ENCODE data around the gene GRIA4.

The GRIA4 gene

DNA sequence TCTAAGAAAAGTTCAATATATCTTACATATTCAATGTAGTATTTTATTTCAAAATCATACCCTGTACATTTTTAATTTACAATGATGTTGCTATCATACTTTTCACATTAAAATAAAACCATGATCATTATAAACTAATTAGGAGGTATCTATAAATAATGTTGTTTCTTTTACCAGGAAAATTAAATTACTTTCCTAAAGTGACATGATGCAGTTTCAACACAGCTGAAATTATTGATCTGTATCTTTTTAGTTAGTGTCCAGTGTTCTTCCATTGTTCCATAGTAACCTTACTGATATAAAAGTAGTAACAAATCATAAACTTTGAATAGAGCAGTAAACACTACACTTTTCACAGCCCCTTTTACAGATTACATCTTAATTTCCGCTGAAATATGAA is 29.7 kb downstream of the GRIA4 start:
- TF ChIP-seq, protein P1, sequence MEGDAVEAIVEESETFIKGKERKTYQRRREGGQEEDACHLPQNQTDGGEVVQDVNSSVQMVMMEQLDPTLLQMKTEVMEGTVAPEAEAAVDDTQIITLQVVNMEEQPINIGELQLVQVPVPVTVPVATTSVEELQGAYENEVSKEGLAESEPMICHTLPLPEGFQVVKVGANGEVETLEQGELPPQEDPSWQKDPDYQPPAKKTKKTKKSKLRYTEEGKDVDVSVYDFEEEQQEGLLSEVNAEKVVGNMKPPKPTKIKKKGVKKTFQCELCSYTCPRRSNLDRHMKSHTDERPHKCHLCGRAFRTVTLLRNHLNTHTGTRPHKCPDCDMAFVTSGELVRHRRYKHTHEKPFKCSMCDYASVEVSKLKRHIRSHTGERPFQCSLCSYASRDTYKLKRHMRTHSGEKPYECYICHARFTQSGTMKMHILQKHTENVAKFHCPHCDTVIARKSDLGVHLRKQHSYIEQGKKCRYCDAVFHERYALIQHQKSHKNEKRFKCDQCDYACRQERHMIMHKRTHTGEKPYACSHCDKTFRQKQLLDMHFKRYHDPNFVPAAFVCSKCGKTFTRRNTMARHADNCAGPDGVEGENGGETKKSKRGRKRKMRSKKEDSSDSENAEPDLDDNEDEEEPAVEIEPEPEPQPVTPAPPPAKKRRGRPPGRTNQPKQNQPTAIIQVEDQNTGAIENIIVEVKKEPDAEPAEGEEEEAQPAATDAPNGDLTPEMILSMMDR (IDR thresholded peaks at IDR 0.05; ENCODE audit: low read depth, low read length, missing control alignments), result no peak
- no peak overlapping the region for H3K27ac ChIP-seq
- in situ Hi-C loops (cut with HindIII; ENCODE audit: low pct_ligation_motif_present, low sequenced_read_pairs), result no loop called here
- no peaks in the 10 kb centered on the region for H3K36me3 ChIP-seq (replicated peaks)
- no peaks in the 10 kb centered on the region for H3K27me3 ChIP-seq (replicated peaks)
- no peak for DNase-seq
- no peak overlapping the region for H3K4me3 ChIP-seq (ENCODE audit: low read depth, low read length)

DNA sequence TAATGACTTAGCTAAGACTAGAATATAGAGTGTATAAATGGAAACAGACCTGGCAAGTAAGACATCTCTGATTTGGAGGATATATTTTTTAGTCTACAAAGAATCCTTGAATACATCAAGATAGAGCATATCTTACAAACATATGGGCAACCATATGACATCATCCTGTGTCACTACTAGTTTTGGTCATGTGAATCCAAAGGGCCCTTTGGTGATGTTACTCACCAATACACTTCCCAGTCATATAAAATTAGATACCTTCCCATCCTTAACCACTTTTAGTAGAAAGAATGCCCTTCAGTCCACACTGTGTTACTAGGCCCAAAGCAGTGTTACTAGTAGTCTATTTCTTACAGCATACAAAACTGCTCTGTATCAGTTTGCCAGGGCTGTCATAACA is 31.6 kb downstream of the GRIA4 start:
- in situ Hi-C loops (cut with HindIII; ENCODE audit: low pct_ligation_motif_present, low sequenced_read_pairs), result no loop called here
- no peak for DNase-seq
- no peak overlapping the region for H3K4me3 ChIP-seq (ENCODE audit: low read depth, low read length)
- TF ChIP-seq, protein P1 (IDR thresholded peaks at IDR 0.05; ENCODE audit: low read depth, low read length, missing control alignments), result no peak
- no peaks in the 10 kb centered on the region for H3K36me3 ChIP-seq (replicated peaks)
- H3K27me3 ChIP-seq (replicated peaks), result no peaks in the 10 kb centered on the region
- H3K27ac ChIP-seq, result no peak overlapping the region

DNA sequence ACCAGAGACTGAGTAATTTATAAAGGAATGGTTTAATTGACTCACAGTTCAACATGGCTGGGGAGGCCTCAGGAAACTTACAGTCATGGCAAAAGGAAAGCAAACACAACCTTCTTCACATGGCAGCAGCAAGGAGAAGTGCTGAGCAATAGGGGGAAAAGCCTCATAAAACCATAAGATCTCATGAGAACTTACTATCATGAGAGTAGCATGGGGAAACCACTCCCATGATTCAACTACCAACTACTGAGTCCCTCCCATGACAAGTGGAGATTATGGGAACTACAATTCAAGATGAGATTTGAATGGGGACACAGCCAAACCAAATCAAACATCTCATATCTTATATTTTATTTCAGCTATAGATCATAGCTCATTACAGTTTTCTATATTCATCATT is 33.0 kb downstream of the GRIA4 start:
- no peak overlapping the region for H3K27ac ChIP-seq
- no peak overlapping the region for H3K4me3 ChIP-seq (ENCODE audit: low read depth, low read length)
- in situ Hi-C loops (cut with HindIII; ENCODE audit: low pct_ligation_motif_present, low sequenced_read_pairs), result no loop called here
- DNase-seq, result no peak
- no peaks in the 10 kb centered on the region for H3K36me3 ChIP-seq (replicated peaks)
- no peaks in the 10 kb centered on the region for H3K27me3 ChIP-seq (replicated peaks)
- TF ChIP-seq, protein P1 (IDR thresholded peaks at IDR 0.05; ENCODE audit: low read depth, low read length, missing control alignments), result no peak

DNA sequence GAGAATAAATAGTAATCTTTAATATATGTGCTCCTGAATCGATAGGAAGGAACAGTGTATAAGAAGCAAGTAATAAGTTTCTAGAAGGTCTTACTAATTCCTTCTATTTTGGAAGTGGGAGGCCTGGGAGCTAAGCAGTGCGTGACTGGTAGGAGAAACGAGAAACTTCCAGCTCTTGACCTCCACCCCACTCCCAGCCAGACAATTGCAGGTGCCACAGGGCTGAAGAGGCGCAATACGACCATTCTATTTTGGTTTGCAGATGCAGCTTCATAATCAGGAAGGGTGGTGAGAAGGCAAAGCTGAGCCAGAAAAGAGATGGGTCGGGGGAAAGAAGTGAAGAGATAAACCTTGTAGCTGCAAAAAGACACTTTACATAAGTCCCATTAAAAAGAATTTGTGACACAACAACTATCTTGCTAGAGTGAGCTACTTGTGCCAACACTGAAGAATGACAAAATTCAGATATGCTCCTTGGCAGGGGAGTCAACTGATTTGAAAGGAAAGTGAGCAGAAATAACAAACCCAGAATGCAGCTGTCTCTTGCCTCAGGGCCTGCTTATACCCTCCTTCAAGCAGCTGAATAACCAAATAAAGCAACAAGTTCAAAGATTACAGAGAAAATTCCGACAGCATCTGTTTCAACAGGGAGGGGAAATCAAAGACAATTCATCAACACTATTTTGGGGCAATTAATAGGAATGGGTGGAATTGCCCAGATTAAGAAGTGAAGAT is 35.1 kb downstream of the GRIA4 start:
- DNase-seq, result no peak
- in situ Hi-C loops (cut with HindIII; ENCODE audit: low pct_ligation_motif_present, low sequenced_read_pairs), result no loop called here
- no peak overlapping the region for H3K4me3 ChIP-seq (ENCODE audit: low read depth, low read length)
- no peaks in the 10 kb centered on the region for H3K27me3 ChIP-seq (replicated peaks)
- TF ChIP-seq, protein P1 (IDR thresholded peaks at IDR 0.05; ENCODE audit: low read depth, low read length, missing control alignments), result no peak
- no peak overlapping the region for H3K27ac ChIP-seq
- no peaks in the 10 kb centered on the region for H3K36me3 ChIP-seq (replicated peaks)

DNA sequence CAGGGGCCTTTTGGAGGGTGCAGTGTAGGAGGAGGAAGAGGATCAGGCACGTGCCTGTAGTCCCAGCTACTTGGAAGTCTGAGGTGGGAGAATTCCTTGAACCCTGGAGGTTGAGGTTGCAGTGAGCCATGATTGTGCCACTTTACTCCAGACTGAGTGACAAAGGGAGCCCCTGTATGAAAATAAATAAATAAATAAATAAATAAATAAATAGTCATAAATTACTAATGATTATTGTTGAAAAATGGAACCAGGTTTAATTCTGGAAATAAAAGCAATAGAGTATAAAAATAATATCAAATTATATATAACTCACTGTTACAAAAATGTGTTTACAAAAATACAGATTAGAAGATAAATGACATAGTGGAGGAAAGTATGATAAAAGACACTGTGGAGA is 37.9 kb downstream of the GRIA4 start:
- no peaks in the 10 kb centered on the region for H3K36me3 ChIP-seq (replicated peaks)
- TF ChIP-seq, protein P1 (IDR thresholded peaks at IDR 0.05; ENCODE audit: low read depth, low read length, missing control alignments), result no peak
- DNase-seq, result no peak
- H3K27me3 ChIP-seq (replicated peaks), result no peaks in the 10 kb centered on the region
- no peak overlapping the region for H3K27ac ChIP-seq
- no peak overlapping the region for H3K4me3 ChIP-seq (ENCODE audit: low read depth, low read length)
- in situ Hi-C loops (cut with HindIII; ENCODE audit: low pct_ligation_motif_present, low sequenced_read_pairs), result no loop called here

DNA sequence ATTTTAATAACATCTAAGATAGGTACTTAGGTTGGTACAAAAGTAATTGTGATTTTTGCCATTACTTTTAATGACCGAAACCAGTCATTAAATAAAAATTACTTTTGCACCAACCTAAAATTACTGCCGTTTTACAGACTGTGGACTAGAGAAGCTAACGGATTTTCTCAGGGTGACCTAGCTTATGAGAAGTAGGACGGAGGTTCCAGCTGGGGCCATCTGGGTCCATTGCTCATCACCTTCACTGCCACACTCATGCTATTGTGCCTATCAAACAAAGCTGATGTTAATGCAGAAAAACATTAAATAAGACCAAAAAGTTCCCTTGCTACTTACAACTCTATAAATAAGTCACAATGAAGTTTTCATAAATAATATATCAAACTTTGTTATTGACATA is 38.9 kb downstream of the GRIA4 start:
- Histone ChIP-seq H3K27me3 (replicated peaks) (no peaks in the 10 kb centered on the region), H3K36me3 (replicated peaks) (no peaks in the 10 kb centered on the region), H3K27ac (no peak overlapping the region), H3K4me3 (ENCODE audit: low read depth, low read length) (no peak overlapping the region)
- TF ChIP-seq, protein P1 (IDR thresholded peaks at IDR 0.05; ENCODE audit: low read depth, low read length, missing control alignments), result no peak
- DNase-seq, result no peak
- in situ Hi-C loops (cut with HindIII; ENCODE audit: low pct_ligation_motif_present, low sequenced_read_pairs), result no loop called here
